Measurements from ENCODE around the gene FSTL5. TPM values are rescaled to one million over a fixed set of nuclear protein-coding genes. Genes with fewer than 3 reads are reported as not detected.

Gene FSTL5
- total and polyA plus RNA-seq, 9 of the 15 experiments (the other 6 are each of a cell fraction or from before 2014, with no cell fraction given), result 0.09 to 3.1 (median 0.50) TPM; not detected in 1

DNA sequence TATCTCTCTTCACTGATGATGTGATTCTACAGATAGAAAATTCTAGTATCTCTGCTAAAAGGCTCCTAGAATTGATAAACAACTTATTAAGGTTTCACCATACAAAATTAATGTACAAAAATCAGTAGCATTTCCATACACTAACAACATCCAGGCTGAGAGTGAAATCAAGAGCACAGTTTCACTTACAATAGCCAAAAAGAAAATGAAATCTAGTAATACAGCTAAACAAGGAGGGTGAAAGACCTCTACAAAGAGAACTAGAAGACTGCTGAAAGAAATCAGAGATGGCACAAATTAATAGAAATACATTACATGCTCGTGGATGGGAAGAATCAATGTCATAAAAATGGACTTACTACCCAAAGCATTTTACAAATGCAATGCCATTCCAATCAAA lies 751.9 kb downstream of the FSTL5 start:
- POLR2A ChIA-PET, result no interaction called here
- intact Hi-C loops (cut with micrococcal nuclease), result no loop called here
- no peak overlapping the region for H3K4me2 ChIP-seq (ENCODE audit: insufficient read depth, low read length)
- no peaks in the 10 kb centered on the region for H3K79me2 ChIP-seq (ENCODE audit: control insufficient read depth, insufficient read depth, low read length)
- H3K4me1 ChIP-seq (replicated peaks in 1 of 2; ENCODE audit: control insufficient read depth in 2 of 2, insufficient read depth in 2 of 2, low read length in 2 of 2), result no peaks in the 10 kb centered on the region
- H3K4me3 ChIP-seq, result no peak overlapping the region
- no peak overlapping the region for H3K27ac ChIP-seq (ENCODE audit: extremely low read depth, low read depth, low read length)
- no peaks in the 10 kb centered on the region for H3K9me3 ChIP-seq (replicated peaks; ENCODE audit: control insufficient read depth, insufficient read depth, low read depth, low read length)
- no peaks in the 10 kb centered on the region for H4K20me1 ChIP-seq (replicated peaks; ENCODE audit: control insufficient read depth, insufficient read depth, low read length)
- in situ Hi-C loops (cut with MboI), result no loop called here
- H3K36me3 ChIP-seq (ENCODE audit: control insufficient read depth, insufficient read depth, low read length), result no peaks in the 10 kb centered on the region
- DNase-seq (ENCODE audit: extremely low read depth in 1 of 4, low spot score in 3 of 4) (no peak), FAIRE-seq (no peak), ATAC-seq (no peak)
- BruUV-seq (replicated peaks), result no TSS peak
- 0% methylated on average over 1 of the region's 1 CpG for WGBS (ENCODE audit: insufficient coverage, low coverage, missing lambda C conversion rate)
- no peak overlapping the region for H2AFZ ChIP-seq (ENCODE audit: low read depth, low read length)
- no peaks in the 10 kb centered on the region for H3K9me1 ChIP-seq (ENCODE audit: control insufficient read depth, insufficient read depth, low read length)
- CTCF ChIA-PET (ENCODE audit: low intra/inter-chr PET ratio), result no interaction called here
- no peaks in the 10 kb centered on the region for H3K27me3 ChIP-seq (ENCODE audit: control insufficient read depth in 2 of 2, insufficient read depth in 2 of 2, low read length in 2 of 2)
- H3K9ac ChIP-seq (ENCODE audit: insufficient read depth in 1 of 2, low read depth in 2 of 2, low read length in 2 of 2), result no peak overlapping the region
- TF ChIP-seq PHTF2 (CRISPR knock-in tag; IDR thresholded peaks at IDR 0.05) (no peak), ZNF717 (CRISPR knock-in tag; IDR thresholded peaks at IDR 0.05) (no peak), ZNF24 (IDR thresholded peaks at IDR 0.05) (no peak), ZNF395 (CRISPR knock-in tag; IDR thresholded peaks at IDR 0.05) (no peak), SMARCA4 (IDR thresholded peaks at IDR 0.05) (no peak)
